Activated T-helper 2 cell treated with anti-CD3 and anti-CD28 coated beads, Interferon-gamma antibody, Interleukin-2, Interleukin-4, amounts not matched to agents 10 μg/mL and 5 μg/mL and 100 μg/mL, durations not matched to agents 14 hours and 24 hours and 36 hours (primary cell): ENCODE results near the gene GOLGA5. TPM values are rescaled to one million over a fixed set of nuclear protein-coding genes. Genes with fewer than 3 reads are reported as not detected.
"Not testable (repeated sequence)": the region's sequence is repeated elsewhere in the genome, so short reads cannot be mapped to it uniquely, and the experiment has no call there.

Experiments used
- DNase-seq: peaks from one replicate; pipeline ENCODE4 v3.0.0; 2021; ENCODE audit warnings: low spot score
- H3K27ac Mint-ChIP-seq: one replicate; pipeline ENCODE4 v1.8.0; 2021; ENCODE audit warnings: mixed read lengths
- H3K27me3 Mint-ChIP-seq: one replicate; pipeline ENCODE4 v1.8.0; 2021; ENCODE audit warnings: low read depth, mixed read lengths
- H3K36me3 Mint-ChIP-seq: one replicate; pipeline ENCODE4 v1.8.0; 2021; ENCODE audit warnings: low read depth, mixed read lengths
- H3K4me1 Mint-ChIP-seq: one replicate; pipeline ENCODE4 v1.8.0; 2021; ENCODE audit warnings: low read depth, mixed read lengths
- H3K4me3 Mint-ChIP-seq: one replicate; pipeline ENCODE4 v1.8.0; 2021; ENCODE audit warnings: low read depth, mild to moderate bottlenecking, moderate library complexity, mixed read lengths
- H3K9me3 Mint-ChIP-seq: one replicate; pipeline ENCODE4 v1.8.0; 2021; ENCODE audit warnings: mixed read lengths
- intact Hi-C: fragments of 100-400 bp; cut with micrococcal nuclease; formaldehyde crosslinking; loops from one replicate; pipeline ENCODE4 v1.15.1; 2023
- total RNA-seq: library from RNA; stranded (reverse); gene quantifications from 2 replicates; pipeline ENCODE4 v1.2.3, GENCODE V29; 2022

The GOLGA5 gene
- total RNA-seq, 1 donor from 2014 or later: 22.5 TPM

- H3K4me3 Mint-ChIP-seq, H3K36me3 Mint-ChIP-seq, intact Hi-C loops, H3K27ac Mint-ChIP-seq, H3K4me1 Mint-ChIP-seq: not testable (repeated sequence)
- DNase-seq: peak; percentile 36
- peaks cover 21% of the 10 kb centered on the region for H3K9me3 Mint-ChIP-seq
- H3K27me3 Mint-ChIP-seq: peaks cover 13% of the 10 kb centered on the region
Observed at GRCh38 chr14:92853136-92853535, 59.0 kb downstream of the GOLGA5 start.

GRCh38 chr14:92860049-92860840 lies 66.1 kb downstream of the GOLGA5 start:
- no peak for DNase-seq
- H3K9me3 Mint-ChIP-seq: no peaks in the 10 kb centered on the region
- no peaks in the 10 kb centered on the region for H3K27me3 Mint-ChIP-seq
- no peaks in the 10 kb centered on the region for H3K36me3 Mint-ChIP-seq
- H3K4me1 Mint-ChIP-seq: no peaks in the 10 kb centered on the region
- intact Hi-C loops: no loop called here
- H3K27ac Mint-ChIP-seq: no peak overlapping the region
- H3K4me3 Mint-ChIP-seq: no peak overlapping the region

GRCh38 chr14:92861856-92862745 lies 68.0 kb downstream of the GOLGA5 start:
- no peak for DNase-seq
- Mint-ChIP-seq H3K27ac (no peak overlapping the region), H3K4me3 (no peak overlapping the region), H3K36me3 (no peaks in the 10 kb centered on the region), H3K27me3 (peaks cover 2% of the 10 kb centered on the region), H3K9me3 (no peaks in the 10 kb centered on the region), H3K4me1 (no peaks in the 10 kb centered on the region)
- intact Hi-C loops: no loop called here

DNA sequence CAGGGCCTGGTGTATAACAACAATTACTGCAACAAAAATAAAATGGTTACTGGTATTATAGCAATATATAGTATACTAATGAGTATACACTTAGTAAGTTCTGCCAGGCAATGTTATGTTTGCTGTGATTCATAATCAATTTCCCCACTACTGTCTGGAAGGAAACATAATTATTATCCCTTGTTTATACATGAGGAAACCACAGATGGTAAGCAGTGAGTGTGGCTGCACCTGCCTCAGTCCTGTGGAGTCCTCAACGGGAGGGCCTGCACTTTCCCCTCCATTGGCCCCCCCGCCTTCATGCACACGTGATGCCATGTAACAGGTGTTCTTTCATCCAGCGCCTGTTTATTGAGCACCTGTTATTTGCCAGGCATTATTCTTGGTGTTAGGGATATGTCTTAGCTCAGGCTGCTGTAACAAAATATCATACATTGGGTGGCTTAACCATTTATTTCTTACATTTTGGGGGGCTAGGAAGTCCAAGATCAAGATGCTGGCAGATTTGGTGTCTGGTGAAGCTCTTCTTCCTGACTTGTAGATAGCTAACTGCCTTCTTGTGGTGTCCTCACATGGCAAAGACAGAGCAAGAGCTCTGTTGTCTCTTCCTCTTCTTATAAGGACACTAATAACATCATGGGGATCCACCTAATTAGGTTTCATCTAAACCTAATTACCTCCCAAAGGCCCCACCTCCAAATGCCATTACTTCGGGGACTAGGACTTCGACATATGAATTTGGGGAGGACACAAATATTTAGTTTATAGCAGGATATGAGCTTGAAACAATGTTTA lies 69.4 kb downstream of the GOLGA5 start:
- no peak overlapping the region for H3K27ac Mint-ChIP-seq
- intact Hi-C loops: no loop called here
- no peaks in the 10 kb centered on the region for H3K9me3 Mint-ChIP-seq
- no peak for DNase-seq
- no peak overlapping the region for H3K4me3 Mint-ChIP-seq
- H3K4me1 Mint-ChIP-seq: no peaks in the 10 kb centered on the region
- H3K36me3 Mint-ChIP-seq: no peaks in the 10 kb centered on the region
- peaks cover 2% of the 10 kb centered on the region for H3K27me3 Mint-ChIP-seq

GRCh38 chr14:92865674-92866073 lies 71.6 kb downstream of the GOLGA5 start:
- Mint-ChIP-seq H3K4me1 (no peaks in the 10 kb centered on the region), H3K27ac (no peak overlapping the region), H3K27me3 (peaks cover 2% of the 10 kb centered on the region), H3K9me3 (no peaks in the 10 kb centered on the region), H3K4me3 (no peak overlapping the region), H3K36me3 (no peaks in the 10 kb centered on the region)
- intact Hi-C loops: no loop called here
- DNase-seq: no peak

- H3K36me3 Mint-ChIP-seq: no peaks in the 10 kb centered on the region
- H3K27ac Mint-ChIP-seq: no peak overlapping the region
- no peaks in the 10 kb centered on the region for H3K4me1 Mint-ChIP-seq
- intact Hi-C loops: no loop called here
- DNase-seq: no peak
- H3K4me3 Mint-ChIP-seq: no peak overlapping the region
- H3K9me3 Mint-ChIP-seq: no peaks in the 10 kb centered on the region
- H3K27me3 Mint-ChIP-seq: peaks cover 2% of the 10 kb centered on the region
Observed at GRCh38 chr14:92866181-92866752, 72.2 kb downstream of the GOLGA5 start.

- intact Hi-C loops: no loop called here
- Mint-ChIP-seq H3K36me3 (no peaks in the 10 kb centered on the region), H3K4me3 (no peak overlapping the region), H3K4me1 (no peaks in the 10 kb centered on the region), H3K27me3 (peaks cover 2% of the 10 kb centered on the region), H3K27ac (no peak overlapping the region), H3K9me3 (no peaks in the 10 kb centered on the region)
- DNase-seq: no peak
Observed at GRCh38 chr14:92866901-92867865, 73.1 kb downstream of the GOLGA5 start.

DNA sequence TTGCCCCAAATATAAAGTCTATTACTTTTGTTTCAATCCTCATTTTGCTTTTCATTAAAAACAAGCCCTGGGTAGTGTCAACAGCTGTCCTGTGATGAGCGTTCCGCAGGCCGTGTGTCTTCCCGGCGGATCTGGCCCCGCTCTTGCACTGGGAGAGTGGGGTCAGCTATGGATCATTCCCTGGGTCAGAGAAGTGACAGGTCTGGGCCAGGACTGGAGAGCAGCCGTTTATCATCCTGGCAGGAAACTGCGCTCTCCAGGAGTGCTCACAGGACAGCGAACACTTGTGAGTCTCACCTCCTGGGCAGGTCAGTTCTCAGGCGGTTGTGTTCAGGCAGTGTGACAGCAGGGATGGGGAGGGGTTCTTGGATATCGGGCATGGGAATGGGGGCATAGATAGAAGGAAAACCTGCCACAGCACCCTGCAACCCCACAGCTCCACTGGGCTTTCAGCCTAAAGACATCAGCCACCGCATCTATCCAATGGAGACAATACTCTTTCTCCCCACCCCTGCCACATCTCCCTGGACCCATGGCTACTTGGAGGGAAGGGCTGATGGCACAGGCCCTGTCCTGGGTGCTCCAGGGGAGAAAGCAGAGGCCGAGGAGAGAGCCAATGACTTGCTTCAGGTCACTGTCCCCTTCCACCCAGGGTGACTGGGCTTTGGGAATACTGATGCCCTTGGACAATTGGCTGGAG lies 81.0 kb downstream of the GOLGA5 start:
- Mint-ChIP-seq H3K27me3 (peaks cover 22% of the 10 kb centered on the region), H3K4me3 (no peak overlapping the region), H3K27ac (no peak overlapping the region), H3K4me1 (no peaks in the 10 kb centered on the region), H3K36me3 (no peaks in the 10 kb centered on the region), H3K9me3 (no peaks in the 10 kb centered on the region)
- intact Hi-C loops: no loop called here
- DNase-seq: no peak

GRCh38 chr14:92877757-92878431 lies 83.8 kb downstream of the GOLGA5 start:
- no peaks in the 10 kb centered on the region for H3K4me1 Mint-ChIP-seq

DNA sequence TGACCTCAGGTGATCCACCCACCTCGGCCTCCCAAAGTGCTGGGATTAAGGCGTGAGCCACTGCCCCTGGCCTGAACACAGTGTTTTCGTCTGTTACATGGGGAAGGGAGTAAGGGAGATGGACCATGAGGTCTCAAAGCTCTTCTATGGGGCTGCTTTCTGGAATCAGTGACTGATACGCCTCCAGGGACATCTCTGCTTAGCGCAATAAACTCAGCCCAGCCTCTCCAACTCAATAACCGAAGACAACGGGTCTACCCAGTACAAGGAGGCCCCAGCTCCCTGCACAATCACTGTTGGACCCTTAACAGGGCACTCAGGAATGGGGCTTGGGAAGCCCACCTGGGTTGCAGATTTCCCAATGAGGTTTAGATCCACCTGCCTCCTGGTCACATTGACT lies 86.2 kb downstream of the GOLGA5 start:
- Mint-ChIP-seq H3K27ac (no peak overlapping the region), H3K9me3 (peaks cover 3% of the 10 kb centered on the region), H3K27me3 (peaks cover 25% of the 10 kb centered on the region), H3K4me1 (no peaks in the 10 kb centered on the region), H3K4me3 (no peak overlapping the region), H3K36me3 (no peaks in the 10 kb centered on the region)
- DNase-seq: no peak
- intact Hi-C loops: no loop called here

More at GRCh38 chr14:92877757-92878431, 83.8 kb downstream of the GOLGA5 start:
- Mint-ChIP-seq H3K27me3 (peaks cover 30% of the 10 kb centered on the region), H3K9me3 (no peaks in the 10 kb centered on the region), H3K36me3 (no peaks in the 10 kb centered on the region), H3K4me3 (no peak overlapping the region), H3K27ac (no peak overlapping the region)
- intact Hi-C loops: no loop called here
- DNase-seq: no peak

GRCh38 chr14:92880851-92881250 lies 86.7 kb downstream of the GOLGA5 start:
- H3K4me1 Mint-ChIP-seq: no peaks in the 10 kb centered on the region

More at GRCh38 chr14:92880851-92881250, 86.7 kb downstream of the GOLGA5 start:
- Mint-ChIP-seq H3K27me3 (peaks cover 26% of the 10 kb centered on the region), H3K27ac (no peak overlapping the region), H3K36me3 (no peaks in the 10 kb centered on the region), H3K9me3 (peaks cover 4% of the 10 kb centered on the region), H3K4me3 (no peak overlapping the region)
- intact Hi-C loops: no loop called here
- DNase-seq: no peak
